Ishikawa (cell line): ENCODE measurements around the gene KLHL25.

ENCODE experiments used
- CEBPB ChIP-seq: IDR thresholded peaks from 2 replicates; pipeline ENCODE4 v1.6.1; 2012
- CREB1 ChIP-seq: IDR thresholded peaks from 2 replicates; pipeline ENCODE4 v1.6.1; 2012; ENCODE audit warnings: low read depth
- EGR1 ChIP-seq: IDR thresholded peaks from 2 replicates; pipeline ENCODE4 v1.6.1; 2012
- EP300 ChIP-seq: IDR thresholded peaks from 2 replicates; pipeline ENCODE4 v1.6.1; 2012; ENCODE audit warnings: borderline replicate concordance
- FOXM1 ChIP-seq: IDR thresholded peaks from 2 replicates; pipeline ENCODE4 v1.6.1; 2012; ENCODE audit warnings: low read depth, borderline replicate concordance
- NFIC ChIP-seq: IDR thresholded peaks from 2 replicates; pipeline ENCODE4 v1.6.1; 2012
- RAD21 ChIP-seq: IDR thresholded peaks from 2 replicates; pipeline ENCODE4 v1.6.1; 2012; ENCODE audit warnings: low read depth
- TAF1 ChIP-seq: IDR thresholded peaks from 2 replicates; pipeline ENCODE4 v1.6.1; 2012; ENCODE audit warnings: low read depth, mild to moderate bottlenecking
- TCF12 ChIP-seq: IDR thresholded peaks from 2 replicates; pipeline ENCODE4 v1.6.1; 2012; ENCODE audit warnings: low read depth
- TEAD4 ChIP-seq: IDR thresholded peaks from 2 replicates; pipeline ENCODE4 v1.6.1; 2012
- YY1 ChIP-seq: IDR thresholded peaks from 2 replicates; pipeline ENCODE4 v1.6.1; 2012; ENCODE audit warnings: low read depth
- ZBTB7A ChIP-seq: IDR thresholded peaks from 2 replicates; pipeline ENCODE4 v1.6.1; 2012; ENCODE audit warnings: low read depth
- TF ChIP-seq, protein P1 (sequence below): IDR thresholded peaks from 2 replicates; pipeline ENCODE4 v1.6.1; 2012
- TF ChIP-seq, protein P2 (sequence below): IDR thresholded peaks from 2 replicates; pipeline ENCODE4 v1.6.1; 2012; ENCODE audit warnings: low read depth, mild to moderate bottlenecking
- TF ChIP-seq, protein P3 (sequence below): IDR thresholded peaks from 2 replicates; pipeline ENCODE4 v1.6.1; 2012

KLHL25 gene

DNA sequence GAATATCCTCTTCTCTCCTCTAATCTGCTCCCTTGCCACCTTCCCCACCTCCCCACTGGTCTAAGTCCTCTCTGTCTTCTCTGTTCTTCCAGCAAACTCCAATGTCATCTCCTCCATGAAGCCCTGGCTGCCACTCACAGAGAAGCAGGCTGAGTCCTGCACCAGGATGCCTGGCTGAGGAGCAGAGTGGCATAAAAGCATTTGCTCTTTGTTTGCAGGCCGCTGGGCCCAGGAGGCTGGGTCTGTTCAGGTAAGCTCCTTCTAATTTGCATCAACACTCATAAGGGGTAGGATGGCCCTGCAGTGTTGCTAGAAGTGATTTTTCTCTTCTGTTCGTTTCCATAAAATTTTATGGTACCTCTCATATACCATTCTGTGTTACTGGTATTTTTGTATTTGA lies 43.2 kb upstream of the KLHL25 start:
- TF ChIP-seq, protein P1, sequence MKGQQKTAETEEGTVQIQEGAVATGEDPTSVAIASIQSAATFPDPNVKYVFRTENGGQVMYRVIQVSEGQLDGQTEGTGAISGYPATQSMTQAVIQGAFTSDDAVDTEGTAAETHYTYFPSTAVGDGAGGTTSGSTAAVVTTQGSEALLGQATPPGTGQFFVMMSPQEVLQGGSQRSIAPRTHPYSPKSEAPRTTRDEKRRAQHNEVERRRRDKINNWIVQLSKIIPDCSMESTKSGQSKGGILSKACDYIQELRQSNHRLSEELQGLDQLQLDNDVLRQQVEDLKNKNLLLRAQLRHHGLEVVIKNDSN: no peak
- TF ChIP-seq FOXM1 (no peak), EGR1 (no peak), CREB1 (no peak), RAD21 (no peak), TEAD4 (no peak), CEBPB (no peak), TAF1 (no peak)
- TF ChIP-seq, protein P2, sequence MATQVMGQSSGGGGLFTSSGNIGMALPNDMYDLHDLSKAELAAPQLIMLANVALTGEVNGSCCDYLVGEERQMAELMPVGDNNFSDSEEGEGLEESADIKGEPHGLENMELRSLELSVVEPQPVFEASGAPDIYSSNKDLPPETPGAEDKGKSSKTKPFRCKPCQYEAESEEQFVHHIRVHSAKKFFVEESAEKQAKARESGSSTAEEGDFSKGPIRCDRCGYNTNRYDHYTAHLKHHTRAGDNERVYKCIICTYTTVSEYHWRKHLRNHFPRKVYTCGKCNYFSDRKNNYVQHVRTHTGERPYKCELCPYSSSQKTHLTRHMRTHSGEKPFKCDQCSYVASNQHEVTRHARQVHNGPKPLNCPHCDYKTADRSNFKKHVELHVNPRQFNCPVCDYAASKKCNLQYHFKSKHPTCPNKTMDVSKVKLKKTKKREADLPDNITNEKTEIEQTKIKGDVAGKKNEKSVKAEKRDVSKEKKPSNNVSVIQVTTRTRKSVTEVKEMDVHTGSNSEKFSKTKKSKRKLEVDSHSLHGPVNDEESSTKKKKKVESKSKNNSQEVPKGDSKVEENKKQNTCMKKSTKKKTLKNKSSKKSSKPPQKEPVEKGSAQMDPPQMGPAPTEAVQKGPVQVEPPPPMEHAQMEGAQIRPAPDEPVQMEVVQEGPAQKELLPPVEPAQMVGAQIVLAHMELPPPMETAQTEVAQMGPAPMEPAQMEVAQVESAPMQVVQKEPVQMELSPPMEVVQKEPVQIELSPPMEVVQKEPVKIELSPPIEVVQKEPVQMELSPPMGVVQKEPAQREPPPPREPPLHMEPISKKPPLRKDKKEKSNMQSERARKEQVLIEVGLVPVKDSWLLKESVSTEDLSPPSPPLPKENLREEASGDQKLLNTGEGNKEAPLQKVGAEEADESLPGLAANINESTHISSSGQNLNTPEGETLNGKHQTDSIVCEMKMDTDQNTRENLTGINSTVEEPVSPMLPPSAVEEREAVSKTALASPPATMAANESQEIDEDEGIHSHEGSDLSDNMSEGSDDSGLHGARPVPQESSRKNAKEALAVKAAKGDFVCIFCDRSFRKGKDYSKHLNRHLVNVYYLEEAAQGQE: no peak

DNA sequence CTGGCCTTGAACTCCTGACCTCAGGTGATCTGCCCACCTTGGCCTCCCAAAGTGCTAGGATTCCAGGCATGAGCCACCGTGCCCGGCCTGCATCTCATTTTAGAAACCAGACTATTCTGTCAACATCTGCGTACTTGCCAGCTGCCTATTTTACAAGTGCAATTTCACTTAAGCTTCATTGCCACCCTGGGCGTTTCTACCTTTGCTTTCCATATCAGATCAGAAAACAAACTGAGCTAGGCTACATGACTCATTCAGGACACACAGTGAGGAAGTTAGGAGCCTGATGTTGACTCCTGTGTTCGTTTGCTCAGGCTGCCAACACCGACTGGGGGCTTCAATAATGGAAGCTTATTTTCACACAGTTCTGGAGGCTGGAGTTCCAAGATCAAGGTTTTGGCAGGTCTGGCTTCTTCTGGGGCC lies 42.3 kb upstream of the KLHL25 start:
- TF ChIP-seq ZBTB7A (no peak), YY1 (no peak), EGR1 (no peak), CREB1 (no peak), CEBPB (no peak), FOXM1 (no peak), RAD21 (no peak), TCF12 (no peak), EP300 (no peak), TAF1 (no peak), TEAD4 (no peak), NFIC (no peak)
- TF ChIP-seq, protein P2: no peak
- TF ChIP-seq, protein P1: no peak
- TF ChIP-seq, protein P3, sequence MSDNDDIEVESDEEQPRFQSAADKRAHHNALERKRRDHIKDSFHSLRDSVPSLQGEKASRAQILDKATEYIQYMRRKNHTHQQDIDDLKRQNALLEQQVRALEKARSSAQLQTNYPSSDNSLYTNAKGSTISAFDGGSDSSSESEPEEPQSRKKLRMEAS: no peak

DNA sequence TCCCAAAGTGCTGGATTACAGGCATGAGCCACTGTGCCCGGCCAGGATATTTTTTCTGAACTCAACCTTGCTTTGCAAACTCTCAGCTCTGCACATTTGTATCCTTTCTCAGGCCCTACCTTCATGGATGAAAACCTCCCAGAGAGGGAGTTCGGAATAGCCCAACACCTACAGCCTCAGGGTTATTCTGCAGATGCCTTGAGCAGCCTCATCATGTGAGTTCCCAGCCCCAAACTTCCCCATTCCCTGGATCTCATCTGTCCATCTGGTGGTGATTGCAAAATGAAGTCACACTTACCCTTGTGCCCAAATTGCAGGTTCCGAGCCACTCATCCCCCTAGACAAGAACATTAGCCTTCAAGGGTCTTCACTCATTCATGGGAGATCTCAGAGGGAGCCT lies 39.9 kb upstream of the KLHL25 start:
- TF ChIP-seq TEAD4 (no peak), EGR1 (no peak), ZBTB7A (no peak), TAF1 (no peak), FOXM1 (no peak), NFIC (no peak), RAD21 (no peak), CREB1 (no peak), CEBPB (no peak), TCF12 (no peak), YY1 (no peak)
- TF ChIP-seq, protein P3: no peak
- TF ChIP-seq, protein P2: no peak
- TF ChIP-seq, protein P1: no peak

DNA sequence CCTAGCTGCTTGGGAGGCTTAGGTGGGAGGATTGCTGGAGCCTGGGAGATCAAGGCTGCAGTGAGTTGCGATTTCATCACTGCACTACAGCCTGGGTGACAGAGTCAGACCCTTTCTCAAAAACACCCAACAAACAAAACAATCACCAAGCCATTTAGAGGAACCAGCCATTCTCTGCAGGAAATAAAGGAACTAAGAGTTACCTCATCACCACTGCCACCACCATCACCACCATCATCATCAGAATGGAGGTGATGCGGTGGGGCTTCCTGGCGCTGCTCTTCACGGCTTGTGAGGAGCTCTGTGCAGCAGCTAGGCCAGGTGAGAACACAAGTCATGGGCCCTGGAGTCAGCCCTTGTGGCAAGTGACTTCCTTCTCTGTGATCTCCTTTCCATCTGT lies 37.7 kb upstream of the KLHL25 start:
- TF ChIP-seq, protein P1: no peak
- TF ChIP-seq EP300 (no peak), FOXM1 (no peak), TEAD4 (no peak), CEBPB (no peak), TAF1 (no peak)
- TF ChIP-seq, protein P3: no peak
